ENCODE data around the gene FOXD1.

Gene FOXD1

DNA sequence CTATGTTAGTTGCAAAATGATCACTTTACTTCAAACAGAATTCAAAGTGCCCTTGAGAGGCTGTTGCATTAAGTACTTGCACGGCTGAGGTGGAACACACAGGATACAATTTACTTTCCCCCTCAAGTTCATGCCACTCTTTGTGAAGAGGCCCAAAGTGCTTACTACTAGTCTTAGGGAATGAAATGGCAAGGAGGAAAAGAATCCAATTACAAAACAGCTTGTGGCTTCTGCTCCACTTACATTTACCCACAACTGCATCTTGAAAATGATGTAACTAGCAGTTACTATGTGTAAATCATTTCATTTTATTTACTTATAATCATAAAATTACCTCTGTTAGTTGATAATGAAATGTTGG lies 14.6 kb downstream of the FOXD1 start:
- Histone ChIP-seq H3K4me1 (ENCODE audit: control insufficient read depth, insufficient read depth, low read length, poor library complexity, severe bottlenecking) (peaks cover 17% of the 10 kb centered on the region), H3K27ac (ENCODE audit: insufficient read depth, low read length, poor library complexity, severe bottlenecking) (no peak overlapping the region), H3K9me3 (ENCODE audit: control insufficient read depth, low read length) (no peaks in the 10 kb centered on the region), H3K36me3 (ENCODE audit: control insufficient read depth, insufficient read depth, low read length) (no peaks in the 10 kb centered on the region), H3K4me3 (ENCODE audit: insufficient read depth, low read depth, low read length, poor library complexity, severe bottlenecking) (no peak overlapping the region), H3K27me3 (replicated peaks; ENCODE audit: control insufficient read depth, insufficient read depth, low read length, poor library complexity, severe bottlenecking) (peaks cover 42% of the 10 kb centered on the region)
- DNase-seq: no peak

GRCh38 chr5:73433272-73433981 lies 15.2 kb downstream of the FOXD1 start:
- Histone ChIP-seq H3K9me3 (ENCODE audit: control insufficient read depth, low read length) (no peaks in the 10 kb centered on the region), H3K27ac (ENCODE audit: insufficient read depth, low read length, poor library complexity, severe bottlenecking) (no peak overlapping the region), H3K27me3 (replicated peaks; ENCODE audit: control insufficient read depth, insufficient read depth, low read length, poor library complexity, severe bottlenecking) (peaks cover 37% of the 10 kb centered on the region), H3K4me1 (ENCODE audit: control insufficient read depth, insufficient read depth, low read length, poor library complexity, severe bottlenecking) (peaks cover 17% of the 10 kb centered on the region), H3K36me3 (ENCODE audit: control insufficient read depth, insufficient read depth, low read length) (no peaks in the 10 kb centered on the region), H3K4me3 (ENCODE audit: insufficient read depth, low read depth, low read length, poor library complexity, severe bottlenecking) (no peak overlapping the region)
- DNase-seq: no peak

- no peak for DNase-seq
- Histone ChIP-seq H3K4me3 (ENCODE audit: insufficient read depth, low read depth, low read length, poor library complexity, severe bottlenecking) (no peak overlapping the region), H3K4me1 (ENCODE audit: control insufficient read depth, insufficient read depth, low read length, poor library complexity, severe bottlenecking) (peaks cover 2% of the 10 kb centered on the region), H3K9me3 (ENCODE audit: control insufficient read depth, low read length) (no peaks in the 10 kb centered on the region), H3K36me3 (ENCODE audit: control insufficient read depth, insufficient read depth, low read length) (no peaks in the 10 kb centered on the region), H3K27me3 (replicated peaks; ENCODE audit: control insufficient read depth, insufficient read depth, low read length, poor library complexity, severe bottlenecking) (peaks cover 16% of the 10 kb centered on the region), H3K27ac (ENCODE audit: insufficient read depth, low read length, poor library complexity, severe bottlenecking) (no peak overlapping the region)
These were observed 17.2 kb downstream of the FOXD1 start for GRCh38 chr5:73431204-73431851.

DNA sequence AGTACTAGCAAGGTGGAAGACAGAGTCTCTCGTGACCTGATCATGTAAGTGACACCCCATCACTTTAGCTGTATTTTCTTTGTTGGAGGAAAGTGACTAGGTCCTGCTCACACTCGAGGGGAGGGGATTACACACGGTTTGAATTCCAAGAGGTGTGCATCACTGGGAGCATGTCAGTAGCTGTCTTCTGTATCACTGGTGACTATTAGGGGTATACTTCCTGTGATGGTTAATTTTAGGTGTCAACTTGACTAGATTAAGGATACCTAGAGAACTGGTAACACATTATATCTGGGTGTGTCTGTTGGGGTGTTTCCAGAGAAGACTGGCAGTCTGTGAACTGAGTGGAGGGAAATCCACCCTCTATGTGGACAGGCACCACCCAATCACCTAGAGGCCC lies 22.5 kb downstream of the FOXD1 start:
- Histone ChIP-seq H3K9me3 (ENCODE audit: control insufficient read depth, low read length) (no peaks in the 10 kb centered on the region), H3K27me3 (replicated peaks; ENCODE audit: control insufficient read depth, insufficient read depth, low read length, poor library complexity, severe bottlenecking) (peaks cover 5% of the 10 kb centered on the region), H3K36me3 (ENCODE audit: control insufficient read depth, insufficient read depth, low read length) (no peaks in the 10 kb centered on the region), H3K27ac (ENCODE audit: insufficient read depth, low read length, poor library complexity, severe bottlenecking) (no peak overlapping the region), H3K4me3 (ENCODE audit: insufficient read depth, low read depth, low read length, poor library complexity, severe bottlenecking) (no peak overlapping the region), H3K4me1 (ENCODE audit: control insufficient read depth, insufficient read depth, low read length, poor library complexity, severe bottlenecking) (no peaks in the 10 kb centered on the region)
- no peak for DNase-seq

- H3K27me3 ChIP-seq (replicated peaks; ENCODE audit: control insufficient read depth, insufficient read depth, low read length, poor library complexity, severe bottlenecking): peaks cover 8% of the 10 kb centered on the region
These were observed 24.0 kb downstream of the FOXD1 start for GRCh38 chr5:73424556-73424977.

DNA sequence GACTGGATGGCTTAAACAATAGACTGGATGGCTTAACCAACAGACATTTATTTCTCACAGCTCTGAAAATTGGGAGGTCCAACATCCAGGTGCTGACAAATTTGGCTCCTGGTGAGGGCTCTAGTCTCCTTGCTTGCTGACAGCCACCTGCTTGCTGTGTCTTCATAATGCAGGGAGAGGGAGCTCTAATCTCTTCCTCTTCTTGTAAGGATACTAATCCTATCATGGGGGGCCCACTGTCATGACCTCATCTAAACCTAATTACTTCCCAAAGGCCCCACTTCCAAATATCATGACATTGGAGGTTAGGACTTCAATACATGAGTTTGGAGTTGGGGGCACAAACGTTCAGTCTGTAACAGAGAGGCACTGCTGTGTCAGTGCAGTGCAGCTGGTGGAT lies 26.4 kb downstream of the FOXD1 start:
- no peak for DNase-seq
- Histone ChIP-seq H3K36me3 (ENCODE audit: control insufficient read depth, insufficient read depth, low read length) (no peaks in the 10 kb centered on the region), H3K4me1 (ENCODE audit: control insufficient read depth, insufficient read depth, low read length, poor library complexity, severe bottlenecking) (peaks cover 9% of the 10 kb centered on the region), H3K4me3 (ENCODE audit: insufficient read depth, low read depth, low read length, poor library complexity, severe bottlenecking) (no peak overlapping the region), H3K27ac (ENCODE audit: insufficient read depth, low read length, poor library complexity, severe bottlenecking) (no peak overlapping the region), H3K27me3 (replicated peaks; ENCODE audit: control insufficient read depth, insufficient read depth, low read length, poor library complexity, severe bottlenecking) (peaks cover 22% of the 10 kb centered on the region), H3K9me3 (ENCODE audit: control insufficient read depth, low read length) (no peaks in the 10 kb centered on the region)

More at GRCh38 chr5:73424556-73424977, 24.0 kb downstream of the FOXD1 start:
- no peak for DNase-seq
- no peak overlapping the region for H3K27ac ChIP-seq (ENCODE audit: insufficient read depth, low read length, poor library complexity, severe bottlenecking)
- H3K9me3 ChIP-seq (ENCODE audit: control insufficient read depth, low read length): no peaks in the 10 kb centered on the region
- H3K4me1 ChIP-seq (ENCODE audit: control insufficient read depth, insufficient read depth, low read length, poor library complexity, severe bottlenecking): peaks cover 6% of the 10 kb centered on the region
- H3K4me3 ChIP-seq (ENCODE audit: insufficient read depth, low read depth, low read length, poor library complexity, severe bottlenecking): no peak overlapping the region
- no peaks in the 10 kb centered on the region for H3K36me3 ChIP-seq (ENCODE audit: control insufficient read depth, insufficient read depth, low read length)

- H3K27me3 ChIP-seq (replicated peaks; ENCODE audit: control insufficient read depth, insufficient read depth, low read length, poor library complexity, severe bottlenecking): peaks cover 27% of the 10 kb centered on the region
- DNase-seq: no peak
These were observed 27.9 kb downstream of the FOXD1 start for GRCh38 chr5:73420666-73421065.

DNA sequence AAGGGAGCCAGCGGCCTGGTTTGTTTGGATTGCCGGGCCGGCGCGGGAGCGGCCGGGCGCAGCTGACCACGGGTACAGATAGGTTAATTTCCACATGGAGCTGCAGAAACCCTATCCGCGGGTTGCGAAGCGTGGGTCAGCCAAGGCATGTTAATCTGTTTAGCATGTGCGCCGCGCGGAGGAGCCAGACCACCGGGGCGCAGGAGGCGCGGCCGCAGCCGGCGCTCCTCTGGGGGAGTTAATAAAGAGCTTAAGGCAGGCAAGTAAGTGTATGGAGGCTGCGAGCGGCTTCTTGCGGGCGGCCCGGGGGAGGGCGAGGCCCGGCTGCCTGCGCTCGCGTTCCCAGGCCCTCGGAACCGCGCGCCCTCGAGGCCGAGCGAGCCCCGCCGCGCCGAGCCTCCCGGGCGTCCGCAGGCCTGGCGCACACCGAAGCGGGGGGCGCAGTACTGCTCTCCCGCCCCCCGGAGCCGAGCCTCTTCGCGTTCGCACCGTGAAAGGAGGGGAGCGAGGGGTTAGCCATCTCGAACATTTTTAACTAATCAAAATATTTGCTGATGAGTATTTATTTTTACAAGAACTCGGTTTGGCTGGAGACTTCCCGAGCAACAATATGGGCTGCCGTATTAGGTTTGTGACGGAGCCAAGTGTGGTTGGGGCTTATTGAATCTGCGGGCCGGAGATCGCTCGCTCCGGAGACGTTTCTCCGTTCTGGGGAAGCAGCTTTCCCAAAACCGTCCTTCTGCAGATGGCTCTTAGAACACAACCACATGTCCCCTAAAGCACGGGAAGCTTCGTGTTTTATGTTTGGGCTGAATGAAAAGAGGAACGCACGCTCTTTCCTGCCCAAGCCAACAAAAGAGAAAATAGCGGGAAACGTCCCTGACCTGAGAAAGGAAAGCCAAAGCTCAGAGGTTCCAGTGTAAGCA lies 28.8 kb downstream of the FOXD1 start:
- no peaks in the 10 kb centered on the region for H3K36me3 ChIP-seq (ENCODE audit: control insufficient read depth, insufficient read depth, low read length)
- peaks cover 9% of the 10 kb centered on the region for H3K4me1 ChIP-seq (ENCODE audit: control insufficient read depth, insufficient read depth, low read length, poor library complexity, severe bottlenecking)
- H3K27ac ChIP-seq (ENCODE audit: insufficient read depth, low read length, poor library complexity, severe bottlenecking): no peak overlapping the region
- no peak for DNase-seq
- no peaks in the 10 kb centered on the region for H3K9me3 ChIP-seq (ENCODE audit: control insufficient read depth, low read length)
- H3K27me3 ChIP-seq (replicated peaks; ENCODE audit: control insufficient read depth, insufficient read depth, low read length, poor library complexity, severe bottlenecking): peaks cover 27% of the 10 kb centered on the region
- H3K4me3 ChIP-seq (ENCODE audit: insufficient read depth, low read depth, low read length, poor library complexity, severe bottlenecking): no peak overlapping the region

More at GRCh38 chr5:73420666-73421065, 27.9 kb downstream of the FOXD1 start:
- Histone ChIP-seq H3K36me3 (ENCODE audit: control insufficient read depth, insufficient read depth, low read length) (no peaks in the 10 kb centered on the region), H3K4me3 (ENCODE audit: insufficient read depth, low read depth, low read length, poor library complexity, severe bottlenecking) (no peak overlapping the region), H3K27ac (ENCODE audit: insufficient read depth, low read length, poor library complexity, severe bottlenecking) (no peak overlapping the region), H3K4me1 (ENCODE audit: control insufficient read depth, insufficient read depth, low read length, poor library complexity, severe bottlenecking) (peaks cover 9% of the 10 kb centered on the region), H3K9me3 (ENCODE audit: control insufficient read depth, low read length) (no peaks in the 10 kb centered on the region)

GRCh38 chr5:73419117-73419464 lies 29.5 kb downstream of the FOXD1 start:
- H3K27ac ChIP-seq (ENCODE audit: insufficient read depth, low read length, poor library complexity, severe bottlenecking): no peak overlapping the region
- H3K27me3 ChIP-seq (replicated peaks; ENCODE audit: control insufficient read depth, insufficient read depth, low read length, poor library complexity, severe bottlenecking): peaks cover 27% of the 10 kb centered on the region
- H3K4me1 ChIP-seq (ENCODE audit: control insufficient read depth, insufficient read depth, low read length, poor library complexity, severe bottlenecking): peaks cover 9% of the 10 kb centered on the region
- DNase-seq: no peak
- no peaks in the 10 kb centered on the region for H3K36me3 ChIP-seq (ENCODE audit: control insufficient read depth, insufficient read depth, low read length)
- no peak overlapping the region for H3K4me3 ChIP-seq (ENCODE audit: insufficient read depth, low read depth, low read length, poor library complexity, severe bottlenecking)
- no peaks in the 10 kb centered on the region for H3K9me3 ChIP-seq (ENCODE audit: control insufficient read depth, low read length)
